Measurements from ENCODE around the gene ZSCAN22.

DNA sequence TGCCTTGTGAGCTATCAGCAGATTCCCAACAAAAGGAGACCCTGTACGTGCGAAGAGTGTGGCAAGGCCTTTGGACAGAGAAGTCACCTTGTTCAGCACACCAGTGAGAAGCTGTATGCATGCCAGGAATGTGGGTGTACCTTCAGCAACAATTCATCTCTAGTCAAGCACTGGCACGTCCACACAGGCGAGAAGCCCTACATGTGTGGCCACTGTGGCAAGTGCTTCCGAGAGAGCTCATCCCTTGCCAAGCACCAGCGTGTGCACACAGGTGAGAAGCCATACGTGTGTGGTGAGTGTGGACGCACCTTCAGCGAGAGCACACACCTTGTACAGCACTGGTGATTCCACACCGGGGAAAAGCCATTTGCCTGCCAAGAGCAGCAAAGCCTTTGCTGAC lies 7.6 kb upstream of the ZSCAN22 start:
- TF ChIP-seq POLR2A (IDR thresholded peaks at IDR 0.05) (no peak), EP300 (IDR thresholded peaks at IDR 0.05) (no peak)
- TF ChIP-seq, protein P1, sequence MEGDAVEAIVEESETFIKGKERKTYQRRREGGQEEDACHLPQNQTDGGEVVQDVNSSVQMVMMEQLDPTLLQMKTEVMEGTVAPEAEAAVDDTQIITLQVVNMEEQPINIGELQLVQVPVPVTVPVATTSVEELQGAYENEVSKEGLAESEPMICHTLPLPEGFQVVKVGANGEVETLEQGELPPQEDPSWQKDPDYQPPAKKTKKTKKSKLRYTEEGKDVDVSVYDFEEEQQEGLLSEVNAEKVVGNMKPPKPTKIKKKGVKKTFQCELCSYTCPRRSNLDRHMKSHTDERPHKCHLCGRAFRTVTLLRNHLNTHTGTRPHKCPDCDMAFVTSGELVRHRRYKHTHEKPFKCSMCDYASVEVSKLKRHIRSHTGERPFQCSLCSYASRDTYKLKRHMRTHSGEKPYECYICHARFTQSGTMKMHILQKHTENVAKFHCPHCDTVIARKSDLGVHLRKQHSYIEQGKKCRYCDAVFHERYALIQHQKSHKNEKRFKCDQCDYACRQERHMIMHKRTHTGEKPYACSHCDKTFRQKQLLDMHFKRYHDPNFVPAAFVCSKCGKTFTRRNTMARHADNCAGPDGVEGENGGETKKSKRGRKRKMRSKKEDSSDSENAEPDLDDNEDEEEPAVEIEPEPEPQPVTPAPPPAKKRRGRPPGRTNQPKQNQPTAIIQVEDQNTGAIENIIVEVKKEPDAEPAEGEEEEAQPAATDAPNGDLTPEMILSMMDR (IDR thresholded peaks at IDR 0.05) = no peak
